HFFc6 (cell line): ENCODE results near the gene VPS16. TPM values are rescaled to one million over a fixed set of nuclear protein-coding genes. Genes with fewer than 3 reads are reported as not detected.
A peak's percentile ranks its signal among the peaks of the same experiment; 100 is the strongest.

ENCODE experiments used
- DNase-seq: peaks from one replicate; pipeline ENCODE4 v3.0.0-alpha.2; 2018
- H3K27ac Mint-ChIP-seq: 2 replicates; pipeline ENCODE4 v1.8.0; 2020; ENCODE audit warnings: mild to moderate bottlenecking, mixed read lengths
- H3K27me3 Mint-ChIP-seq: 2 replicates; pipeline ENCODE4 v1.8.0; 2021; ENCODE audit warnings: mild to moderate bottlenecking, moderate library complexity, mixed read lengths; ENCODE audit not compliant: insufficient read depth
- H3K36me3 Mint-ChIP-seq: 2 replicates; pipeline ENCODE4 v1.8.0; 2021; ENCODE audit warnings: low read depth, mixed read lengths
- H3K4me1 Mint-ChIP-seq: 2 replicates; pipeline ENCODE4 v1.8.0; 2020; ENCODE audit warnings: low read depth, mixed read lengths
- H3K4me3 Mint-ChIP-seq: 2 replicates; pipeline ENCODE4 v1.8.0; 2020; ENCODE audit warnings: mild to moderate bottlenecking, moderate library complexity, mixed read lengths
- H3K9me3 Mint-ChIP-seq: 2 replicates; pipeline ENCODE4 v1.8.0; 2020; ENCODE audit warnings: mild to moderate bottlenecking, mixed read lengths
- CTCF ChIP-seq: fragments of 200-600 bp; sonication (generic); IDR thresholded peaks from 2 replicates; pipeline ENCODE4 v1.5.0; 2021; ENCODE audit warnings: antibody characterized with exemption, mild to moderate bottlenecking
- total RNA-seq, 6 experiments: library from RNA; stranded (reverse); fragmentation: NEBNext Ultra II Directional; extraction: Animal tissue kit (Norgen Biotek cat#: 25700); gene quantifications; 2 replicates in 1 of 6; 3 replicates in 5 of 6; pipeline ENCODE4 v1.2.3, GENCODE V29; 2021

VPS16 gene
- total RNA-seq, 6 experiments from 2014 or later = 30.6 to 36.3 (median 35.2) TPM

GRCh38 chr20:2799688-2800520 is 40.6 kb upstream of the VPS16 start:
- Mint-ChIP-seq H3K4me1 (peaks cover 17% of the 10 kb centered on the region), H3K4me3 (peak overlapping the region; percentile 82)

GRCh38 chr20:2800521-2801285 is 39.8 kb upstream of the VPS16 start, which contains the start of gene CPXM1:
Gene CPXM1, minus strand, starts transcription at chr20:2800627. Its CDS starts 55 bp downstream, at chr20:2800572.
- no peak; the same call in 1 of the 2 replicates for TF ChIP-seq CTCF
- Mint-ChIP-seq H3K27me3 (peaks cover 44% of the 10 kb centered on the region), H3K9me3 (peaks cover 4% of the 10 kb centered on the region; the same call in 1 of the 2 replicates), H3K36me3 (peaks cover 9% of the 10 kb centered on the region; the same call in 1 of the 2 replicates), H3K4me1 (peaks cover 17% of the 10 kb centered on the region), H3K4me3 (peak within 1 kb of the TSS; percentile 82), H3K27ac (no peak within 1 kb of the TSS)
- no peak for DNase-seq

More at GRCh38 chr20:2799688-2800520, 40.6 kb upstream of the VPS16 start:
- H3K9me3 Mint-ChIP-seq = peaks cover 4% of the 10 kb centered on the region; the same call in 1 of the 2 replicates
- peaks cover 9% of the 10 kb centered on the region; the same call in 1 of the 2 replicates for H3K36me3 Mint-ChIP-seq
- H3K27me3 Mint-ChIP-seq = peaks cover 41% of the 10 kb centered on the region
- DNase-seq = no peak
- H3K27ac Mint-ChIP-seq = no peak overlapping the region
- no peak for TF ChIP-seq CTCF

GRCh38 chr20:2801286-2801728 is 39.2 kb upstream of the VPS16 start:
- no peak overlapping the region for H3K4me3 Mint-ChIP-seq
- H3K36me3 Mint-ChIP-seq = peaks cover 9% of the 10 kb centered on the region; the same call in 1 of the 2 replicates
- peaks cover 4% of the 10 kb centered on the region; the same call in 1 of the 2 replicates for H3K9me3 Mint-ChIP-seq
- H3K4me1 Mint-ChIP-seq = peaks cover 21% of the 10 kb centered on the region
- H3K27ac Mint-ChIP-seq = no peak overlapping the region
- peaks cover 50% of the 10 kb centered on the region for H3K27me3 Mint-ChIP-seq
- no peak for DNase-seq
- TF ChIP-seq CTCF = no peak

- no peak for DNase-seq
- H3K27me3 Mint-ChIP-seq = peaks cover 54% of the 10 kb centered on the region
- H3K4me1 Mint-ChIP-seq = peaks cover 22% of the 10 kb centered on the region
- no peak overlapping the region for H3K27ac Mint-ChIP-seq
- TF ChIP-seq CTCF = no peak
- H3K9me3 Mint-ChIP-seq = peaks cover 4% of the 10 kb centered on the region; the same call in 1 of the 2 replicates
- no peak overlapping the region for H3K4me3 Mint-ChIP-seq
- H3K36me3 Mint-ChIP-seq = peaks cover 9% of the 10 kb centered on the region; the same call in 1 of the 2 replicates
Measured at GRCh38 chr20:2804041-2804828, 36.3 kb upstream of the VPS16 start.
